Measurements from ENCODE around the gene PLEKHA6. TPM values are rescaled to one million over a fixed set of nuclear protein-coding genes. Genes with fewer than 3 reads are reported as not detected.

PLEKHA6 gene
- polyA plus RNA-seq, 1 donor from 2014 or later, result 22.6 TPM

GRCh38 chr1:204343802-204344201 lies 15.9 kb downstream of the PLEKHA6 start:
- no peak overlapping the region for H2AFZ ChIP-seq (ENCODE audit: low read depth, low read length)
- no peak overlapping the region for H3K4me2 ChIP-seq (ENCODE audit: low read length)
- H3K4me3 ChIP-seq (ENCODE audit: low read length), result no peak overlapping the region
- H3K9ac ChIP-seq (ENCODE audit: low read length), result no peak overlapping the region
- peaks cover 69% of the 10 kb centered on the region for H3K79me2 ChIP-seq (replicated peaks; ENCODE audit: insufficient read depth, low read length)
- no peak overlapping the region for H3K27ac ChIP-seq (ENCODE audit: low read length)
- TF ChIP-seq, protein P1, sequence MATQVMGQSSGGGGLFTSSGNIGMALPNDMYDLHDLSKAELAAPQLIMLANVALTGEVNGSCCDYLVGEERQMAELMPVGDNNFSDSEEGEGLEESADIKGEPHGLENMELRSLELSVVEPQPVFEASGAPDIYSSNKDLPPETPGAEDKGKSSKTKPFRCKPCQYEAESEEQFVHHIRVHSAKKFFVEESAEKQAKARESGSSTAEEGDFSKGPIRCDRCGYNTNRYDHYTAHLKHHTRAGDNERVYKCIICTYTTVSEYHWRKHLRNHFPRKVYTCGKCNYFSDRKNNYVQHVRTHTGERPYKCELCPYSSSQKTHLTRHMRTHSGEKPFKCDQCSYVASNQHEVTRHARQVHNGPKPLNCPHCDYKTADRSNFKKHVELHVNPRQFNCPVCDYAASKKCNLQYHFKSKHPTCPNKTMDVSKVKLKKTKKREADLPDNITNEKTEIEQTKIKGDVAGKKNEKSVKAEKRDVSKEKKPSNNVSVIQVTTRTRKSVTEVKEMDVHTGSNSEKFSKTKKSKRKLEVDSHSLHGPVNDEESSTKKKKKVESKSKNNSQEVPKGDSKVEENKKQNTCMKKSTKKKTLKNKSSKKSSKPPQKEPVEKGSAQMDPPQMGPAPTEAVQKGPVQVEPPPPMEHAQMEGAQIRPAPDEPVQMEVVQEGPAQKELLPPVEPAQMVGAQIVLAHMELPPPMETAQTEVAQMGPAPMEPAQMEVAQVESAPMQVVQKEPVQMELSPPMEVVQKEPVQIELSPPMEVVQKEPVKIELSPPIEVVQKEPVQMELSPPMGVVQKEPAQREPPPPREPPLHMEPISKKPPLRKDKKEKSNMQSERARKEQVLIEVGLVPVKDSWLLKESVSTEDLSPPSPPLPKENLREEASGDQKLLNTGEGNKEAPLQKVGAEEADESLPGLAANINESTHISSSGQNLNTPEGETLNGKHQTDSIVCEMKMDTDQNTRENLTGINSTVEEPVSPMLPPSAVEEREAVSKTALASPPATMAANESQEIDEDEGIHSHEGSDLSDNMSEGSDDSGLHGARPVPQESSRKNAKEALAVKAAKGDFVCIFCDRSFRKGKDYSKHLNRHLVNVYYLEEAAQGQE (IDR thresholded peaks at IDR 0.05; ENCODE audit: borderline replicate concordance), result no peak
- TF ChIP-seq RAD21 (conservative IDR thresholded peaks at IDR 0.05), result no peak
- TF ChIP-seq TAF1 (IDR thresholded peaks at IDR 0.05; ENCODE audit: low read depth), result no peak
- TF ChIP-seq, protein P2, sequence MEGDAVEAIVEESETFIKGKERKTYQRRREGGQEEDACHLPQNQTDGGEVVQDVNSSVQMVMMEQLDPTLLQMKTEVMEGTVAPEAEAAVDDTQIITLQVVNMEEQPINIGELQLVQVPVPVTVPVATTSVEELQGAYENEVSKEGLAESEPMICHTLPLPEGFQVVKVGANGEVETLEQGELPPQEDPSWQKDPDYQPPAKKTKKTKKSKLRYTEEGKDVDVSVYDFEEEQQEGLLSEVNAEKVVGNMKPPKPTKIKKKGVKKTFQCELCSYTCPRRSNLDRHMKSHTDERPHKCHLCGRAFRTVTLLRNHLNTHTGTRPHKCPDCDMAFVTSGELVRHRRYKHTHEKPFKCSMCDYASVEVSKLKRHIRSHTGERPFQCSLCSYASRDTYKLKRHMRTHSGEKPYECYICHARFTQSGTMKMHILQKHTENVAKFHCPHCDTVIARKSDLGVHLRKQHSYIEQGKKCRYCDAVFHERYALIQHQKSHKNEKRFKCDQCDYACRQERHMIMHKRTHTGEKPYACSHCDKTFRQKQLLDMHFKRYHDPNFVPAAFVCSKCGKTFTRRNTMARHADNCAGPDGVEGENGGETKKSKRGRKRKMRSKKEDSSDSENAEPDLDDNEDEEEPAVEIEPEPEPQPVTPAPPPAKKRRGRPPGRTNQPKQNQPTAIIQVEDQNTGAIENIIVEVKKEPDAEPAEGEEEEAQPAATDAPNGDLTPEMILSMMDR (IDR thresholded peaks at IDR 0.05; ENCODE audit: poor library complexity, severe bottlenecking), result no peak
- TF ChIP-seq SMC3 (conservative IDR thresholded peaks at IDR 0.05; ENCODE audit: poor library complexity), result no peak
- no peaks in the 10 kb centered on the region for H3K36me3 ChIP-seq (ENCODE audit: insufficient read depth, low read length)
- H3K27me3 ChIP-seq (ENCODE audit: insufficient read depth, low read depth, low read length), result peaks cover 20% of the 10 kb centered on the region
- H3K9me2 ChIP-seq (ENCODE audit: insufficient read depth, low read length), result no peaks in the 10 kb centered on the region
- H4K20me1 ChIP-seq (ENCODE audit: insufficient read depth), result peaks cover 19% of the 10 kb centered on the region
- no peaks in the 10 kb centered on the region for H3K9me3 ChIP-seq (ENCODE audit: low read length)
- no peaks in the 10 kb centered on the region for H3F3A ChIP-seq (ENCODE audit: insufficient read depth, low read length, poor library complexity, severe bottlenecking)

- Histone ChIP-seq H3K36me3 (ENCODE audit: insufficient read depth, low read length) (no peaks in the 10 kb centered on the region), H3K9me3 (ENCODE audit: low read length) (no peaks in the 10 kb centered on the region), H3K27me3 (ENCODE audit: insufficient read depth, low read depth, low read length) (peaks cover 25% of the 10 kb centered on the region), H4K20me1 (ENCODE audit: insufficient read depth) (peaks cover 19% of the 10 kb centered on the region), H3K9me2 (ENCODE audit: insufficient read depth, low read length) (no peaks in the 10 kb centered on the region), H2AFZ (ENCODE audit: low read depth, low read length) (no peak overlapping the region), H3F3A (ENCODE audit: insufficient read depth, low read length, poor library complexity, severe bottlenecking) (no peaks in the 10 kb centered on the region), H3K4me3 (ENCODE audit: low read length) (no peak overlapping the region), H3K27ac (ENCODE audit: low read length) (no peak overlapping the region), H3K9ac (ENCODE audit: low read length) (no peak overlapping the region), H3K4me2 (ENCODE audit: low read length) (no peak overlapping the region), H3K79me2 (replicated peaks; ENCODE audit: insufficient read depth, low read length) (peaks cover 67% of the 10 kb centered on the region)
- TF ChIP-seq TAF1 (IDR thresholded peaks at IDR 0.05; ENCODE audit: low read depth) (no peak), RAD21 (conservative IDR thresholded peaks at IDR 0.05) (no peak), EP300 (conservative IDR thresholded peaks at IDR 0.05; ENCODE audit: poor library complexity, severe bottlenecking) (no peak)
- TF ChIP-seq, protein P1 (IDR thresholded peaks at IDR 0.05; ENCODE audit: borderline replicate concordance), result no peak
Measured at GRCh38 chr1:204343247-204343646, 16.5 kb downstream of the PLEKHA6 start.

All from neural cell (in vitro differentiated cells).